Amniotic stem cell (primary cell): ENCODE results near the gene ANGPT4.
"Not testable (repeated sequence)": the region's sequence is repeated elsewhere in the genome, so short reads cannot be mapped to it uniquely, and the experiment has no call there.

Experiments
- DNase-seq: peaks from one replicate; lab custom pipeline; 2025; lab: John Stamatoyannopoulos, UW

ANGPT4 gene

GRCh38 chr20:905396-905961 lies 10.7 kb downstream of the ANGPT4 start:
- no peak for DNase-seq

GRCh38 chr20:904039-904545 lies 12.0 kb downstream of the ANGPT4 start:
- DNase-seq = no peak

- not testable (repeated sequence) for DNase-seq
Measured at GRCh38 chr20:897436-897835, 18.7 kb downstream of the ANGPT4 start.

- DNase-seq = no peak
Measured at GRCh38 chr20:896501-897025, 19.6 kb downstream of the ANGPT4 start.

GRCh38 chr20:892371-892770 lies 23.8 kb downstream of the ANGPT4 start:
- not testable (repeated sequence) for DNase-seq

- no peak for DNase-seq
Measured at GRCh38 chr20:891706-892080, 24.4 kb downstream of the ANGPT4 start.

GRCh38 chr20:891058-891705 lies 25.0 kb downstream of the ANGPT4 start:
- DNase-seq = no peak

- DNase-seq = no peak
Measured at GRCh38 chr20:890666-891057, 25.5 kb downstream of the ANGPT4 start.

GRCh38 chr20:889932-890463 lies 26.1 kb downstream of the ANGPT4 start:
- no peak for DNase-seq

- DNase-seq = no peak
Measured at GRCh38 chr20:889106-889505, 27.0 kb downstream of the ANGPT4 start.

- DNase-seq = no peak
Measured at GRCh38 chr20:888057-888456, 28.1 kb downstream of the ANGPT4 start.

GRCh38 chr20:887137-887536 lies 29.0 kb downstream of the ANGPT4 start:
- no peak for DNase-seq

GRCh38 chr20:884983-885952 lies 30.9 kb downstream of the ANGPT4 start:
- DNase-seq = no peak

- no peak for DNase-seq
Measured at GRCh38 chr20:881783-882144, 34.4 kb downstream of the ANGPT4 start.

GRCh38 chr20:881051-881782 lies 34.9 kb downstream of the ANGPT4 start:
- DNase-seq = no peak

- no peak for DNase-seq
Measured at GRCh38 chr20:879626-880025, 36.5 kb downstream of the ANGPT4 start.

GRCh38 chr20:878511-879307 lies 37.4 kb downstream of the ANGPT4 start:
- DNase-seq = no peak

GRCh38 chr20:877814-878213 lies 38.3 kb downstream of the ANGPT4 start:
- DNase-seq = no peak

GRCh38 chr20:875115-875514 lies 41.0 kb downstream of the ANGPT4 start:
- DNase-seq = no peak

- no peak for DNase-seq
Measured at GRCh38 chr20:873875-874607, 42.1 kb downstream of the ANGPT4 start.
